ENCODE data around the gene SMURF2. TPM values are rescaled to one million over a fixed set of nuclear protein-coding genes. Genes with fewer than 3 reads are reported as not detected.

Gene SMURF2
- total and polyA plus RNA-seq, 10 of the 15 experiments (the other 5 are each of a cell fraction or from before 2014, with no cell fraction given) = 2.8 to 13.4 (median 7.5) TPM

- H3K27me3 ChIP-seq (replicated peaks in 1 of 2; ENCODE audit: control insufficient read depth in 2 of 2, insufficient read depth in 2 of 2, low read length in 1 of 2) = no peaks in the 10 kb centered on the region; a peak in 1 of 4 replicates
- no peaks in the 10 kb centered on the region for H3K36me3 ChIP-seq (ENCODE audit: control insufficient read depth in 2 of 2, insufficient read depth in 2 of 2, low read length in 1 of 2)
- no peak overlapping the region for H3K4me2 ChIP-seq (ENCODE audit: control insufficient read depth, insufficient read depth)
- H4K20me1 ChIP-seq (ENCODE audit: control insufficient read depth, insufficient read depth) = no peaks in the 10 kb centered on the region
- ChIA-PET POLR2A (interaction anchor here (1.0 kb wide), 1 partner anchor 13 kb away, joined by 3 read pairs; no protein-coding TSS in a partner anchor), SMC1A (ENCODE audit: uncharacterized antibody, unreplicated experiment) (no interaction called here), RAD21 (ENCODE audit: unreplicated experiment) (no interaction called here), CTCF (no interaction called here)
- no peak overlapping the region for H3K9ac ChIP-seq (ENCODE audit: control insufficient read depth, insufficient read depth, low read length)
- ATAC-seq (no peak), FAIRE-seq (no peak), DNase-seq (ENCODE audit: low read depth, low spot score) (no peak)
- WGBS (ENCODE audit: insufficient coverage, insufficient replicate concordance, low lambda C conversion rate, missing lambda C conversion rate) = 63% methylated on average over 2 of the region's 2 CpGs
- no peaks in the 10 kb centered on the region for H3K9me3 ChIP-seq (replicated peaks; ENCODE audit: control insufficient read depth, insufficient read depth, low read length)
- no peak overlapping the region for H3K4me3 ChIP-seq
- H3K4me1 ChIP-seq (ENCODE audit: control insufficient read depth, insufficient read depth, low read length) = no peaks in the 10 kb centered on the region
- no peak for TF ChIP-seq HCFC1 (IDR thresholded peaks at IDR 0.05; ENCODE audit: low read length)
- TF ChIP-seq MLLT1 (IDR thresholded peaks at IDR 0.05) = no peak
- no peak for TF ChIP-seq ZNF592 (IDR thresholded peaks at IDR 0.05)
- H2AFZ ChIP-seq (ENCODE audit: control insufficient read depth, low read depth, low read length) = no peak overlapping the region
- no TSS peak for BruUV-seq (replicated peaks)
- no peak overlapping the region for H3K27ac ChIP-seq (ENCODE audit: control insufficient read depth, insufficient read depth)
- H3K79me2 ChIP-seq (ENCODE audit: control insufficient read depth, insufficient read depth, low read length) = no peaks in the 10 kb centered on the region
- intact Hi-C loops (cut with micrococcal nuclease; ENCODE audit: unreplicated experiment) (no loop called here), in situ Hi-C loops (cut with MboI) (no loop called here)
Observed at GRCh38 chr17:64698725-64699124, 36.6 kb upstream of the SMURF2 start.
